DND-41 (cell line): Measurements from ENCODE around the gene RNF25.

Experiments
- ATAC-seq: fragments of 200-7000 bp; cut with Tn5 transposase; 3 replicates; pipeline ENCODE4 v1.9.1; 2021; ENCODE audit warnings: low read depth; ENCODE audit not compliant: insufficient read depth
- DNase-seq: peaks from one replicate; pipeline ENCODE4 v3.0.0-alpha.2; 2020
- H2AFZ ChIP-seq: 2 replicates; pipeline ENCODE4 v1.6.0; 2012; ENCODE audit warnings: low read depth, low read length
- H3K27ac ChIP-seq: 2 replicates; pipeline ENCODE4 v1.5.1; 2012; ENCODE audit warnings: low read length, inconsistent platforms
- H3K27me3 ChIP-seq: fragments of 200-600 bp; sonication (generic); 2 replicates; pipeline ENCODE4 v1.6.0; 2012; ENCODE audit warnings: low read length, mild to moderate bottlenecking, inconsistent platforms; ENCODE audit not compliant: insufficient read depth, poor library complexity
- H3K36me3 ChIP-seq: 2 replicates; pipeline ENCODE4 v1.5.1; 2012; ENCODE audit warnings: low read length, inconsistent platforms; ENCODE audit not compliant: insufficient read depth
- H3K4me1 ChIP-seq: 2 replicates; pipeline ENCODE4 v1.5.1; 2012; ENCODE audit warnings: mild to moderate bottlenecking, low read length; ENCODE audit not compliant: insufficient read depth
- H3K4me2 ChIP-seq: 2 replicates; pipeline ENCODE4 v1.6.0; 2012; ENCODE audit warnings: mild to moderate bottlenecking, moderate library complexity, low read length, inconsistent platforms; ENCODE audit not compliant: insufficient read depth
- H3K4me3 ChIP-seq, 2 experiments: fragments of 200-600 bp in 1 of 2; shearing (Covaris generic) in 1 of 2; 2 replicates each; pipeline ENCODE4 v1.5.1; 2012 to 2016; ENCODE audit warnings: inconsistent platforms in 2 of 2, low read length in 2 of 2, mild to moderate bottlenecking in 2 of 2, low read depth in 1 of 2, moderate library complexity in 1 of 2
- H3K79me2 ChIP-seq: 2 replicates; pipeline ENCODE4 v1.6.0; 2012; ENCODE audit warnings: low read length, inconsistent platforms; ENCODE audit not compliant: insufficient read depth
- H3K9ac ChIP-seq: 2 replicates; pipeline ENCODE4 v1.6.0; 2012; ENCODE audit warnings: low read depth, mild to moderate bottlenecking, inconsistent platforms, low read length, moderate library complexity
- H3K9me3 ChIP-seq: 2 replicates; pipeline ENCODE4 v1.5.1; 2012; ENCODE audit warnings: low read length, moderate library complexity, mild to moderate bottlenecking, inconsistent platforms; ENCODE audit not compliant: insufficient read depth, severe bottlenecking
- H4K20me1 ChIP-seq: 2 replicates; pipeline ENCODE4 v1.6.0; 2012; ENCODE audit warnings: low read length; ENCODE audit not compliant: insufficient read depth
- EZH2 ChIP-seq: IDR thresholded peaks from 3 replicates; pipeline ENCODE4 v1.6.1; 2012; ENCODE audit warnings: borderline replicate concordance, low read depth, mild to moderate bottlenecking, moderate library complexity, low read length, inconsistent platforms; ENCODE audit not compliant: severe bottlenecking
- TF ChIP-seq, protein P1 (sequence below): IDR thresholded peaks from 2 replicates; pipeline ENCODE4 v1.5.1; 2012; ENCODE audit warnings: borderline replicate concordance, low read length, moderate library complexity, mild to moderate bottlenecking; ENCODE audit not compliant: poor library complexity, severe bottlenecking; ENCODE audit errors: extremely low read depth

The RNF25 gene

DNA sequence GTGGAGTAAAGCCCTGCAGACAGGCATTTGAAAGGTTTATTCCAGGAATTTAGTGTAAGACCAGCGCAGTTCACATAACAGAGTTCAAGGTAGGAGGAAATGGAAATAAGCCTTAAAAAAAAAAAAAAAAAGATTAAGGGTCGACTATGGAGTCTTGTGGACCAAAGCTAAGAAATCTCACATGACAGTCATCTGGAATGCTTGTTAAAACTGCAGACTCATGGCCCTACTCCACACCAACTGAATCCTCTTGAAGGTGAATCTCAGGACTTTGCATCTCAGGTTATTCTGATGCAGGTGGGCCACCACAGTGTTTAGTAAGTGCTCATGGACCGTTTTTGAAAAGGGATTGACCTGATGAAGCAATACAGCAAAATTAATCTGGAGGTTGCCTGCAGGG, 47.7 kb upstream of the RNF25 start:
- no peak overlapping the region for H3K9ac ChIP-seq
- ATAC-seq (no peak), DNase-seq (no peak)
- no peaks in the 10 kb centered on the region; the same call in 1 of the 2 replicates for H3K4me1 ChIP-seq
- peaks cover 38% of the 10 kb centered on the region for H3K36me3 ChIP-seq
- peaks cover 95% of the 10 kb centered on the region for H3K79me2 ChIP-seq
- H3K4me2 ChIP-seq: no peak overlapping the region
- peaks cover 61% of the 10 kb centered on the region; the same call in 1 of the 2 replicates for H4K20me1 ChIP-seq
- H3K9me3 ChIP-seq: no peaks in the 10 kb centered on the region
- H2AFZ ChIP-seq: no peak overlapping the region
- H3K4me3 ChIP-seq: no peak overlapping the region
- no peak overlapping the region for H3K27ac ChIP-seq
- no peaks in the 10 kb centered on the region for H3K27me3 ChIP-seq
- no peak for TF ChIP-seq EZH2
- TF ChIP-seq, protein P1, sequence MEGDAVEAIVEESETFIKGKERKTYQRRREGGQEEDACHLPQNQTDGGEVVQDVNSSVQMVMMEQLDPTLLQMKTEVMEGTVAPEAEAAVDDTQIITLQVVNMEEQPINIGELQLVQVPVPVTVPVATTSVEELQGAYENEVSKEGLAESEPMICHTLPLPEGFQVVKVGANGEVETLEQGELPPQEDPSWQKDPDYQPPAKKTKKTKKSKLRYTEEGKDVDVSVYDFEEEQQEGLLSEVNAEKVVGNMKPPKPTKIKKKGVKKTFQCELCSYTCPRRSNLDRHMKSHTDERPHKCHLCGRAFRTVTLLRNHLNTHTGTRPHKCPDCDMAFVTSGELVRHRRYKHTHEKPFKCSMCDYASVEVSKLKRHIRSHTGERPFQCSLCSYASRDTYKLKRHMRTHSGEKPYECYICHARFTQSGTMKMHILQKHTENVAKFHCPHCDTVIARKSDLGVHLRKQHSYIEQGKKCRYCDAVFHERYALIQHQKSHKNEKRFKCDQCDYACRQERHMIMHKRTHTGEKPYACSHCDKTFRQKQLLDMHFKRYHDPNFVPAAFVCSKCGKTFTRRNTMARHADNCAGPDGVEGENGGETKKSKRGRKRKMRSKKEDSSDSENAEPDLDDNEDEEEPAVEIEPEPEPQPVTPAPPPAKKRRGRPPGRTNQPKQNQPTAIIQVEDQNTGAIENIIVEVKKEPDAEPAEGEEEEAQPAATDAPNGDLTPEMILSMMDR: no peak

- Histone ChIP-seq H3K27ac (no peak overlapping the region), H3K4me1 (peaks cover 11% of the 10 kb centered on the region), H3K36me3 (peaks cover 36% of the 10 kb centered on the region), H4K20me1 (peaks cover 61% of the 10 kb centered on the region; the same call in 1 of the 2 replicates), H2AFZ (no peak overlapping the region), H3K4me2 (no peak overlapping the region), H3K27me3 (no peaks in the 10 kb centered on the region), H3K4me3 (no peak overlapping the region), H3K9me3 (no peaks in the 10 kb centered on the region), H3K79me2 (peaks cover 95% of the 10 kb centered on the region), H3K9ac (no peak overlapping the region)
- TF ChIP-seq, protein P1: no peak
- TF ChIP-seq EZH2: no peak
- no peak for DNase-seq
- no peak for ATAC-seq
Measured at GRCh38 chr2:218718058-218718457, 46.3 kb upstream of the RNF25 start.

GRCh38 chr2:218717262-218717661, 45.5 kb upstream of the RNF25 start:
- Histone ChIP-seq H3K9me3 (no peaks in the 10 kb centered on the region), H2AFZ (no peak overlapping the region), H3K9ac (no peak overlapping the region), H3K27me3 (no peaks in the 10 kb centered on the region), H3K79me2 (peaks cover 95% of the 10 kb centered on the region), H3K4me1 (peaks cover 19% of the 10 kb centered on the region), H3K36me3 (peaks cover 36% of the 10 kb centered on the region), H3K27ac (no peak overlapping the region), H3K4me2 (no peak overlapping the region), H4K20me1 (peaks cover 53% of the 10 kb centered on the region; the same call in 1 of the 2 replicates), H3K4me3 (no peak overlapping the region)
- TF ChIP-seq, protein P1: no peak
- no peak for TF ChIP-seq EZH2
- ATAC-seq (no peak), DNase-seq (no peak)

GRCh38 chr2:218716070-218716469, 44.3 kb upstream of the RNF25 start:
- ATAC-seq: no peak
- H3K4me3 ChIP-seq: no peak overlapping the region
- peaks cover 28% of the 10 kb centered on the region for H3K4me1 ChIP-seq
- no peak overlapping the region for H3K27ac ChIP-seq
- H3K9me3 ChIP-seq: no peaks in the 10 kb centered on the region
- H3K9ac ChIP-seq: no peak overlapping the region
- H2AFZ ChIP-seq: no peak overlapping the region
- no peaks in the 10 kb centered on the region for H3K27me3 ChIP-seq
- no peak for DNase-seq
- H3K36me3 ChIP-seq: peaks cover 36% of the 10 kb centered on the region
- H3K4me2 ChIP-seq: no peak overlapping the region
- peaks cover 48% of the 10 kb centered on the region; the same call in 1 of the 2 replicates for H4K20me1 ChIP-seq
- peaks cover 96% of the 10 kb centered on the region for H3K79me2 ChIP-seq
- TF ChIP-seq, protein P1: no peak
